ENCODE results near the gene DGUOK.

DGUOK gene

GRCh38 chr2:74006459-74006858 lies 79.8 kb downstream of the DGUOK start:
- TF ChIP-seq TAF1 (IDR thresholded peaks at IDR 0.05; ENCODE audit: borderline replicate concordance, low read depth, low read length): no peak
- no peak for TF ChIP-seq POLR2AphosphoS5 (IDR thresholded peaks at IDR 0.05; ENCODE audit: low read depth, low read length)
- TF ChIP-seq POLR2A (IDR thresholded peaks at IDR 0.05; ENCODE audit: low read depth, low read length): no peak
- FAIRE-seq: no peak
- no peak for DNase-seq (ENCODE audit: insufficient read length)

GRCh38 chr2:74007121-74007520 lies 80.4 kb downstream of the DGUOK start:
- FAIRE-seq: no peak
- no peak for DNase-seq (ENCODE audit: insufficient read length)
- TF ChIP-seq TAF1 (IDR thresholded peaks at IDR 0.05; ENCODE audit: borderline replicate concordance, low read depth, low read length) (no peak), POLR2A (IDR thresholded peaks at IDR 0.05; ENCODE audit: low read depth, low read length) (no peak), POLR2AphosphoS5 (IDR thresholded peaks at IDR 0.05; ENCODE audit: low read depth, low read length) (no peak)

- DNase-seq (ENCODE audit: insufficient read length) (no peak), FAIRE-seq (no peak)
- TF ChIP-seq POLR2AphosphoS5 (IDR thresholded peaks at IDR 0.05; ENCODE audit: low read depth, low read length) (no peak), TAF1 (IDR thresholded peaks at IDR 0.05; ENCODE audit: borderline replicate concordance, low read depth, low read length) (no peak), POLR2A (IDR thresholded peaks at IDR 0.05; ENCODE audit: low read depth, low read length) (no peak)
Measured at GRCh38 chr2:74007711-74008110, 81.0 kb downstream of the DGUOK start.

Measured in GM12892 (cell line).